ENCODE measurements around the gene MAP3K2.
"Not testable (repeated sequence)": the region's sequence is repeated elsewhere in the genome, so short reads cannot be mapped to it uniquely, and the experiment has no call there.

The MAP3K2 gene

GRCh38 chr2:127379712-127380355, 7.9 kb downstream of the MAP3K2 start:
- no peak for DNase-seq

- DNase-seq, result no peak
Measured at GRCh38 chr2:127378720-127379119, 9.1 kb downstream of the MAP3K2 start.

- DNase-seq, result no peak
Measured at GRCh38 chr2:127377262-127377661, 10.5 kb downstream of the MAP3K2 start.

DNA sequence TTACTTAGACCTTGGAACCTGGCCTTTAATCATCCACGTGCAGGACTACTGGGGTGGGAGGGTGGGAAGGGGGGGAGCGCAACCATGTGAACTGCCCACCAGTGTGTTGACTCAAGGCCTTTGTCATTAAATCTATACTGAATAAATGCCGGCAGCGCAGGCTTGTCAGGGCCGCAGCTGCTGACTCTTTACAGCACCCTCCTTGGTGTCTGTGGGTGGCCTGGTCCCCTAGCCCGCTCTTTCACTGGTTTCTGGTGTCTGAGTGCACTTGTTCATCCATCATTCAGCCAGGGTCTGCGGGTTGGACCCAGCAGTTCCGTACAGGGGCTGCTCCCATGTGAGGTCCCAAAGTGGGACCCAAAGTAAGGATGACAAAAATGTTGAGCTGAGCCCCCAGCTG, 11.5 kb downstream of the MAP3K2 start:
- DNase-seq, result no peak

DNA sequence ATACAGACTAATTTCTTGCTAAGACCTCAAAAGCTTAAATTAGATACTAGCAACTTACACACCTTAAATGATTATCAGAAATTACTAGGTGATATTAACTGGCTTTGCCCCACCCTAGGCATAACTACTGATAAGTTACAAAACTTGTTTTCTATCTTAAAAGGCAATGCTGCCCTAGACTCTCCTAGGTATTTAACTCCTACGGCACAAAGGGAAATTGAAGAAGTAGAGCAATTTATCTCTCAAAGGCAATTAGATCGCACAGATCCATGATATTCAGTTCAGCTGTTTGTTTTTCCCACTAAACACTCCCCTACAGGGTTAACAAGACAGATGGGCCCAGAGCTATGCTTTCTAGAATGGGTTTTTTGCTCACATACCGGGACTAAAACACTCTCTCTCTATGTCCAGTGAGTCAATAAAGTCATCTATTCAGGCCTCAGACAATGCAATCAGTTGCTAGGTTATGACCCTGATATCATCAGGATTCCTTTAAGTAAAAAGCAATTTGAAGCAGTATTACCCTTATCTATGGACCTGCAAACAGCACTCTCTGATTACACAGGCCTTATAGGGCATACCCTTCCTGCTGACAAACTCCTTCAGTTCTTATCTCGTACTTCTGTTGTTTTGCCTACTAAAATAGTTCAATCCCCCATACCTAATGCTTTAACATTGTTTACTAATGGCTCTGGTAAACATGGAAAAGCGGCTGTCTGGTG, 14.3 kb downstream of the MAP3K2 start:
- no peak for DNase-seq

DNA sequence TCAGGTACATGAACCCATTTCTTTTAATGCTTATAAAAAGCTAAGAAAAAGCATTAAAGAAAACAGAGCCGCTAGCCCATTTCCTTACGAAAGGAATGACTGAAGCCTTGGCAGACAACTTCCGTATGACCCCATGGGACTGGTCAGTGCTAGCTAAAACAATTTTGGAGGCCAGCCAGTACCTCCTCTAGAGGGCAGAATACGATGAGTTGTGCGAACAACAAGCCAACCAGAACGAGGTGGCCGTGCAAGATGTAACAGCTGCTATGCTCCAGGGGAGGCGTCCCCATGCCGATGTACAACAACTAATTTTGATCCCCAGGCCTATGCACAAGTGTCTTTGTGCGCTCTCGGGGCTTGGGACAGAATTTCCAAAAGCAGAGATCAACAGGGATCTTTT, 16.7 kb downstream of the MAP3K2 start:
- DNase-seq, result no peak

- DNase-seq, result no peak
Measured at GRCh38 chr2:127370010-127370409, 17.8 kb downstream of the MAP3K2 start.

- DNase-seq, result no peak
Measured at GRCh38 chr2:127365211-127365643, 22.5 kb downstream of the MAP3K2 start.

- DNase-seq, result no peak
Measured at GRCh38 chr2:127362971-127363370, 24.8 kb downstream of the MAP3K2 start.

- no peak for DNase-seq
Measured at GRCh38 chr2:127361929-127362885, 25.6 kb downstream of the MAP3K2 start.

- no peak for DNase-seq
Measured at GRCh38 chr2:127360242-127360641, 27.5 kb downstream of the MAP3K2 start.

- DNase-seq, result no peak
Measured at GRCh38 chr2:127359520-127359919, 28.3 kb downstream of the MAP3K2 start.

DNA sequence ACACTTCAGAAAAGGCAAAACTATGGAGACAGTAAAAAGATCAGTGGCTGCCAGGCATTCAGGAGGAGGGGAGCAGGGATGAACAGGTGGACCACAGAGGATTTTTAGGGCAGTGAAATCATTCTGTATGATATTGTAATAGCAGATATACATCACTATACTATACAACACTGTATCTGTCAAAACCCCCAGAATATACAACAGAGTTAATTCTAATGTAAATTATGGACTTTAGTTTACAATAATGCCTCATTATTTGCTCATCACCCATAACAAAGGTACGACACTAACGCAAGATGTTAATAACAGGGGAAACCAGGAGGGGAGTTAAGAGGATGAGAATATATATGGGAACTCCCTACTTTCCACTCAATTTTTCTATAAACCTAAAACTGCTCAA, 28.8 kb downstream of the MAP3K2 start:
- no peak for DNase-seq

- no peak for DNase-seq
Measured at GRCh38 chr2:127358044-127358443, 29.7 kb downstream of the MAP3K2 start.

GRCh38 chr2:127357591-127357990, 30.2 kb downstream of the MAP3K2 start:
- no peak for DNase-seq

- no peak for DNase-seq
Measured at GRCh38 chr2:127356531-127356930, 31.2 kb downstream of the MAP3K2 start.

GRCh38 chr2:127355407-127356008, 32.3 kb downstream of the MAP3K2 start:
- DNase-seq, result no peak

GRCh38 chr2:127353873-127354676, 33.7 kb downstream of the MAP3K2 start:
- not testable (repeated sequence) for DNase-seq

DNA sequence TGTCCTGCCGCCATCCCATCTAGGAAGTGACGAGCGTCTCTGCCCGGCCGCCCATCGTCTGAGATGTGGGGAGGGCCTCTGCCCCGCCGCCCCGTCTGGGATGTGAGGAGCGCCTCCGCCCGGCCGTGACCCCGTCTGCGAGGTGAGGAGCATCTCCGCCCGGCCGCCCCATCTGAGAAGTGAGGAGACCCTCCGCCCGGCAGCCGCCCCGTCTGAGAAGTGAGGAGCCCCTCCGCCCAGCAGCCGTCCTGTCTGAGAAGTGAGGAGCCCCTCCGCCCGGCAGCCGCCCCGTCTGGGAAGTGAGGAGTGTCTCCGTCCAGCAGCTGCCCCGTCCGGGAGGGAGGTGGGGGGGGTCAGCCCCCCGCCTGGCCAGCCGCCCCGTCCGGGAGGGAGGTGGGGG, 34.6 kb downstream of the MAP3K2 start:
- DNase-seq, result not testable (repeated sequence)

DNA sequence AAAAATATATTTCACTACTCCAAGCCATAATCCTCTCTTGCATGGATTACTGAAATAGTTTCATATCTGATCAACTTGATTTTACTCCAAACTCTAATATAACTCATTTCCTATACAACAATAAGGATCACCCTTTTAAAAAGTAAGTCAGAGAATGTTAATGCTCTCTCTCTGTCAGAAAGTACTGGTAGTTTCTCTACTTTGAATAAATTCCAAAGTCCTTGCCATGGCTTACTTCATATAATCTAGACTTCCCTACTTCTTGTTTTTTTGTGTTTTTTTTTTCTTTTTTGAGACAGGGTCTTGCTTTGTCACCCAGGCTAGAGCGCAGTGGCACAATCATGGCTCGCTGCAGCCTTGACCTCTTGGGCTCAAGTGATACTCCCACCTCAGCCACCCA, 36.2 kb downstream of the MAP3K2 start:
- no peak for DNase-seq

DNA sequence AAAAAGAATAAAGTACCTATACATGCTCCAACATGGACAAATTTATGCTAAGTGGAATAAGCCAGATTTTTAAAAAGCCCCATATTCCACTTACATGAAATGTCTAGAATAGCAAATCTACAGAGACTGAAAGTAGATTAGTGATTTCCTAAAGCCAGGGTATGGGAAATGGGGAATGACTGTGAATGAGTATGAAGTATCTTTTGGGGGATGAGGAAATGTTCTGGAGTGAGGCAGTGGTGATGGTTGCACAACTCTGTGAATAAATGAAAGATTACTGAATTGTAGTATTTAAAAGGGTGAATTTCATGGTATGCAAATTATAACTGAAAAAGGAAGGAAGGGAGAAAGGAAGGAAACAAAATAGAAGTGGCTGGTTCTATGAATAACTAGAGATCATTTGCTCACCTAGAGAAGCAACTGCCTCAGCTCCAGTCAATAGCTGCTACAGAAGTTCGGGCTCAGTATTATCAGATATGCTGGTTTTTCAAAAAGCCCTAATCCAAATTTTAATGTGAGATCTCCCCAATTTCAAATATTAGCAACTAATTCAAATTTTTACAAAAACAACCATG, 39.3 kb downstream of the MAP3K2 start:
- DNase-seq, result no peak
